Measurements from ENCODE around the gene CLEC17A. TPM values are rescaled to one million over a fixed set of nuclear protein-coding genes. Genes with fewer than 3 reads are reported as not detected.

CLEC17A gene
- polyA plus RNA-seq, 2 of the 4 experiments (the other 2 are of a cell fraction), result not detected

DNA sequence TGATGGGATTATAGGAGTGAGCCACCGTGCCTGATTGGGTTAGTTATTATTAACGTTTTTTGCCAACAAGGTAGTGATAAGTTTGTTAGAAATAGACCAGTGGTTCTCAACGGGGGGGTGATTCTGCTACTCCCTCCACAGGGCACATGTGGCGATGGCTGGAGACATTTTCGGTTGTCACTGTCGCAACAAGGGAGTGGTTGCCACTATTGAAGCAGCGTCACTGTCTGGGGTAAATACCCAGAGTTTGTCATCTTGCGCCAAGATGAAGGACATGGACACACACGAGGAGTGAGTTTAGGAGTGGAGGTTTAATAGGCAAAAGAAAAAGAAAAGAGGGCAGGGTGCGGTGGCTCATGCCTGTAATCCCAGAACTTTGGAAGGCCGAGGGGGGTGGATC is 72.8 kb downstream of the CLEC17A start:
- ChIA-PET CTCF (interaction anchor here (1.2 kb wide), 1 partner anchor 82 kb away, joined by 3 read pairs; no protein-coding TSS in a partner anchor), POLR2A (no interaction called here)
- no peak overlapping the region for H3K4me2 ChIP-seq
- DNase-seq (ENCODE audit: low read depth in 1 of 2, low spot score in 1 of 2), result no peak
- TF ChIP-seq, protein P1, sequence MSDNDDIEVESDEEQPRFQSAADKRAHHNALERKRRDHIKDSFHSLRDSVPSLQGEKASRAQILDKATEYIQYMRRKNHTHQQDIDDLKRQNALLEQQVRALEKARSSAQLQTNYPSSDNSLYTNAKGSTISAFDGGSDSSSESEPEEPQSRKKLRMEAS (IDR thresholded peaks at IDR 0.05), result no peak
- TF ChIP-seq HDAC2 (IDR thresholded peaks at IDR 0.05) (no peak), KDM5A (IDR thresholded peaks at IDR 0.05) (no peak), JUNB (IDR thresholded peaks at IDR 0.05) (no peak), TFCP2L1 (CRISPR knock-in tag; IDR thresholded peaks at IDR 0.05) (no peak), EP300 (IDR thresholded peaks at IDR 0.05) (no peak), FOXS1 (CRISPR knock-in tag; IDR thresholded peaks at IDR 0.05) (no peak), EHF (CRISPR knock-in tag; IDR thresholded peaks at IDR 0.05) (no peak), PHF8 (IDR thresholded peaks at IDR 0.05; ENCODE audit: borderline replicate concordance, low read depth) (no peak), MAZ (IDR thresholded peaks at IDR 0.05; ENCODE audit: borderline replicate concordance, low read depth, low read length) (no peak), BHLHE40 (IDR thresholded peaks at IDR 0.05; ENCODE audit: low read depth, low read length) (no peak), SMC3 (IDR thresholded peaks at IDR 0.05) (no peak)
- TF ChIP-seq, protein P2, sequence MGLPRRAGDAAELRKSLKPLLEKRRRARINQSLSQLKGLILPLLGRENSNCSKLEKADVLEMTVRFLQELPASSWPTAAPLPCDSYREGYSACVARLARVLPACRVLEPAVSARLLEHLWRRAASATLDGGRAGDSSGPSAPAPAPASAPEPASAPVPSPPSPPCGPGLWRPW (IDR thresholded peaks at IDR 0.05), result no peak
- TF ChIP-seq, protein P3, sequence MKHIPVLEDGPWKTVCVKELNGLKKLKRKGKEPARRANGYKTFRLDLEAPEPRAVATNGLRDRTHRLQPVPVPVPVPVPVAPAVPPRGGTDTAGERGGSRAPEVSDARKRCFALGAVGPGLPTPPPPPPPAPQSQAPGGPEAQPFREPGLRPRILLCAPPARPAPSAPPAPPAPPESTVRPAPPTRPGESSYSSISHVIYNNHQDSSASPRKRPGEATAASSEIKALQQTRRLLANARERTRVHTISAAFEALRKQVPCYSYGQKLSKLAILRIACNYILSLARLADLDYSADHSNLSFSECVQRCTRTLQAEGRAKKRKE (CRISPR knock-in tag; IDR thresholded peaks at IDR 0.05; ENCODE audit: low read depth), result no peak
- TF ChIP-seq, protein P4, sequence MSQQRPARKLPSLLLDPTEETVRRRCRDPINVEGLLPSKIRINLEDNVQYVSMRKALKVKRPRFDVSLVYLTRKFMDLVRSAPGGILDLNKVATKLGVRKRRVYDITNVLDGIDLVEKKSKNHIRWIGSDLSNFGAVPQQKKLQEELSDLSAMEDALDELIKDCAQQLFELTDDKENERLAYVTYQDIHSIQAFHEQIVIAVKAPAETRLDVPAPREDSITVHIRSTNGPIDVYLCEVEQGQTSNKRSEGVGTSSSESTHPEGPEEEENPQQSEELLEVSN (IDR thresholded peaks at IDR 0.05; ENCODE audit: borderline replicate concordance, low read depth), result no peak
- H3K9me3 ChIP-seq, result no peaks in the 10 kb centered on the region
- FAIRE-seq, result no peak
- no peak for ATAC-seq
- no peaks in the 10 kb centered on the region for H3K4me1 ChIP-seq
- H3K4me3 ChIP-seq, result no peak overlapping the region
- WGBS (ENCODE audit: missing lambda C conversion rate), result 37% methylated on average over 10 of the region's 11 CpGs
- no peak overlapping the region for H3K27ac ChIP-seq

DNA sequence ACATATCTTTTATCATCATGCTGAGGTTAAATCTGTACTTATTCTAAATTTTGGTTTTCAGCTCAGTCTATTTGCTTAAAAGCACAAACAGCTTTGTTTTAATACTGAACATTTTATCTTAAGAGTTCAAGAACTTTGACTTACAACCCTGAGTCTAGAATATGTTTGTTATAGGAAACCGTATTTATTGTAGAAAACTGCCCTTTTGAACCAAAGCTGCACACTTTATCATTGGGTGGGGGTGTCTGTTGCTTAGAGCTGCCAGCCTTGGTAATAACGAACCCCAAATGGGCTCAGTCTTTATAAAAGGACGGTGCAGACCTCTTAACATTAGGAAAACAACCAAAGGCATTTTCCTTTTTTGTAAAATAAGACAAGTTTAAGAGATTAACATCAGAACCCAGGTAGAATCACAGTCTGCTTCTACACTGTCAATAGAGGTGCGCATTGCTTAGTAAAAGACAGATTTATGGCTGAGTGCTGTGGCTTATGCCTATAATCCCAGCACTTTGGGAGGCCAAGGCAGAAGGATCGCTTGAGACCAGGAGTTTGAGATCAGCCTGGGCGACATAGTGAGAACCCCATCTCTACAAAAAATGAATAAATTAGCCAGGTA is 77.1 kb downstream of the CLEC17A start:
- no peak for TF ChIP-seq POLR2A (IDR thresholded peaks at IDR 0.05; ENCODE audit: low read length)
- no peak for TF ChIP-seq JUN (IDR thresholded peaks at IDR 0.05)
- TF ChIP-seq, protein P5, sequence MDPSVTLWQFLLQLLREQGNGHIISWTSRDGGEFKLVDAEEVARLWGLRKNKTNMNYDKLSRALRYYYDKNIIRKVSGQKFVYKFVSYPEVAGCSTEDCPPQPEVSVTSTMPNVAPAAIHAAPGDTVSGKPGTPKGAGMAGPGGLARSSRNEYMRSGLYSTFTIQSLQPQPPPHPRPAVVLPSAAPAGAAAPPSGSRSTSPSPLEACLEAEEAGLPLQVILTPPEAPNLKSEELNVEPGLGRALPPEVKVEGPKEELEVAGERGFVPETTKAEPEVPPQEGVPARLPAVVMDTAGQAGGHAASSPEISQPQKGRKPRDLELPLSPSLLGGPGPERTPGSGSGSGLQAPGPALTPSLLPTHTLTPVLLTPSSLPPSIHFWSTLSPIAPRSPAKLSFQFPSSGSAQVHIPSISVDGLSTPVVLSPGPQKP (IDR thresholded peaks at IDR 0.05; ENCODE audit: low read depth, low read length), result no peak
- TF ChIP-seq NR3C1 (IDR thresholded peaks at IDR 0.05), result no peak
- no peak for TF ChIP-seq KDM1A (IDR thresholded peaks at IDR 0.05; ENCODE audit: low read depth)
- no peak for TF ChIP-seq MYC (IDR thresholded peaks at IDR 0.05; ENCODE audit: borderline replicate concordance, low read length)
- TF ChIP-seq, protein P6, sequence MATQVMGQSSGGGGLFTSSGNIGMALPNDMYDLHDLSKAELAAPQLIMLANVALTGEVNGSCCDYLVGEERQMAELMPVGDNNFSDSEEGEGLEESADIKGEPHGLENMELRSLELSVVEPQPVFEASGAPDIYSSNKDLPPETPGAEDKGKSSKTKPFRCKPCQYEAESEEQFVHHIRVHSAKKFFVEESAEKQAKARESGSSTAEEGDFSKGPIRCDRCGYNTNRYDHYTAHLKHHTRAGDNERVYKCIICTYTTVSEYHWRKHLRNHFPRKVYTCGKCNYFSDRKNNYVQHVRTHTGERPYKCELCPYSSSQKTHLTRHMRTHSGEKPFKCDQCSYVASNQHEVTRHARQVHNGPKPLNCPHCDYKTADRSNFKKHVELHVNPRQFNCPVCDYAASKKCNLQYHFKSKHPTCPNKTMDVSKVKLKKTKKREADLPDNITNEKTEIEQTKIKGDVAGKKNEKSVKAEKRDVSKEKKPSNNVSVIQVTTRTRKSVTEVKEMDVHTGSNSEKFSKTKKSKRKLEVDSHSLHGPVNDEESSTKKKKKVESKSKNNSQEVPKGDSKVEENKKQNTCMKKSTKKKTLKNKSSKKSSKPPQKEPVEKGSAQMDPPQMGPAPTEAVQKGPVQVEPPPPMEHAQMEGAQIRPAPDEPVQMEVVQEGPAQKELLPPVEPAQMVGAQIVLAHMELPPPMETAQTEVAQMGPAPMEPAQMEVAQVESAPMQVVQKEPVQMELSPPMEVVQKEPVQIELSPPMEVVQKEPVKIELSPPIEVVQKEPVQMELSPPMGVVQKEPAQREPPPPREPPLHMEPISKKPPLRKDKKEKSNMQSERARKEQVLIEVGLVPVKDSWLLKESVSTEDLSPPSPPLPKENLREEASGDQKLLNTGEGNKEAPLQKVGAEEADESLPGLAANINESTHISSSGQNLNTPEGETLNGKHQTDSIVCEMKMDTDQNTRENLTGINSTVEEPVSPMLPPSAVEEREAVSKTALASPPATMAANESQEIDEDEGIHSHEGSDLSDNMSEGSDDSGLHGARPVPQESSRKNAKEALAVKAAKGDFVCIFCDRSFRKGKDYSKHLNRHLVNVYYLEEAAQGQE (IDR thresholded peaks at IDR 0.05), result no peak
- no peak for TF ChIP-seq RARB (CRISPR knock-in tag; IDR thresholded peaks at IDR 0.05)
- TF ChIP-seq EHF (CRISPR knock-in tag; IDR thresholded peaks at IDR 0.05), result no peak
- no peak for TF ChIP-seq SREBF2 (IDR thresholded peaks at IDR 0.05)
- TF ChIP-seq GATA3 (IDR thresholded peaks at IDR 0.05; ENCODE audit: borderline replicate concordance), result no peak
- TF ChIP-seq RAD21 (conservative IDR thresholded peaks at IDR 0.05 in 1 of 2, IDR thresholded peaks at IDR 0.05 in 1 of 2), result no peak
- no peak for TF ChIP-seq ZFP36 (IDR thresholded peaks at IDR 0.05; ENCODE audit: borderline replicate concordance, partially characterized antibody)
- no peak for TF ChIP-seq NPAS2 (CRISPR knock-in tag; IDR thresholded peaks at IDR 0.05; ENCODE audit: borderline replicate concordance)
- no peak for TF ChIP-seq MAFK (IDR thresholded peaks at IDR 0.05; ENCODE audit: partially characterized antibody)
- no peak for FAIRE-seq
- Histone ChIP-seq H3K9me3 (no peaks in the 10 kb centered on the region), H3K4me3 (no peak overlapping the region), H3K4me1 (no peaks in the 10 kb centered on the region), H3K4me2 (no peak overlapping the region), H3K27ac (no peak overlapping the region)
- DNase-seq (ENCODE audit: low read depth in 1 of 2, low spot score in 1 of 2), result no peak
- POLR2A ChIA-PET, result interaction anchor here (0.7 kb wide), 1 partner anchor 1679 kb away, joined by 8 read pairs; no protein-coding TSS in a partner anchor
- no peak for ATAC-seq
- CTCF ChIA-PET, result no interaction called here
- WGBS (ENCODE audit: missing lambda C conversion rate), result 45% methylated on average over 6 of the region's 6 CpGs
